ENCODE measurements around the gene CA5A.

Gene CA5A

GRCh38 chr16:87850009-87851006, 86.0 kb downstream of the CA5A start:
- Histone ChIP-seq H4K20me1 (ENCODE audit: insufficient read depth, low read length) (peaks cover 100% of the 10 kb centered on the region), H3K4me2 (ENCODE audit: insufficient read depth, low read length) (no peak overlapping the region), H3K4me1 (ENCODE audit: insufficient read depth, low read length) (peaks cover 42% of the 10 kb centered on the region), H3K27me3 (ENCODE audit: insufficient read depth, low read length, poor library complexity) (no peaks in the 10 kb centered on the region), H3K9me3 (ENCODE audit: insufficient read depth, low read length, severe bottlenecking) (no peaks in the 10 kb centered on the region), H2AFZ (ENCODE audit: low read depth, low read length) (no peak overlapping the region), H3K27ac (ENCODE audit: low read length) (peak overlapping the region; percentile 79), H3K9ac (ENCODE audit: low read depth, low read length) (no peak overlapping the region), H3K79me2 (ENCODE audit: insufficient read depth, low read length) (peaks cover 100% of the 10 kb centered on the region), H3K36me3 (ENCODE audit: insufficient read depth, low read length) (peaks cover 98% of the 10 kb centered on the region), H3K4me3 (ENCODE audit: low read depth in 1 of 2, low read length in 2 of 2) (no peak overlapping the region)
- peak; percentile 82 for DNase-seq
- TF ChIP-seq EZH2 (IDR thresholded peaks at IDR 0.05; ENCODE audit: borderline replicate concordance, low read depth, low read length, severe bottlenecking) (no peak), CTCF (IDR thresholded peaks at IDR 0.05; ENCODE audit: borderline replicate concordance, extremely low read depth, low read length, poor library complexity, severe bottlenecking) (peak; percentile 99)
- peak; percentile 66 for ATAC-seq (ENCODE audit: insufficient read depth, low read depth)

- H3K36me3 ChIP-seq (ENCODE audit: insufficient read depth, low read length), result peaks cover 98% of the 10 kb centered on the region
Observed at GRCh38 chr16:87849419-87850008, 86.8 kb downstream of the CA5A start.

GRCh38 chr16:87848676-87849345, 87.5 kb downstream of the CA5A start:
- no peak for ATAC-seq (ENCODE audit: insufficient read depth, low read depth)
- Histone ChIP-seq H3K27me3 (ENCODE audit: insufficient read depth, low read length, poor library complexity) (no peaks in the 10 kb centered on the region), H3K4me3 (ENCODE audit: low read depth in 1 of 2, low read length in 2 of 2) (no peak overlapping the region), H4K20me1 (ENCODE audit: insufficient read depth, low read length) (peaks cover 100% of the 10 kb centered on the region), H3K4me1 (ENCODE audit: insufficient read depth, low read length) (peaks cover 27% of the 10 kb centered on the region), H3K4me2 (ENCODE audit: insufficient read depth, low read length) (no peak overlapping the region), H3K79me2 (ENCODE audit: insufficient read depth, low read length) (peaks cover 100% of the 10 kb centered on the region), H3K27ac (ENCODE audit: low read length) (peak overlapping the region; percentile 17; the same call in 1 of the 2 replicates), H2AFZ (ENCODE audit: low read depth, low read length) (no peak overlapping the region), H3K9ac (ENCODE audit: low read depth, low read length) (0 out of 2 replicates have a peak overlapping the region, but pooled peaks have one; percentile 17), H3K36me3 (ENCODE audit: insufficient read depth, low read length) (peaks cover 100% of the 10 kb centered on the region), H3K9me3 (ENCODE audit: insufficient read depth, low read length, severe bottlenecking) (no peaks in the 10 kb centered on the region)
- DNase-seq, result no peak
- TF ChIP-seq CTCF (IDR thresholded peaks at IDR 0.05; ENCODE audit: borderline replicate concordance, extremely low read depth, low read length, poor library complexity, severe bottlenecking) (no peak), EZH2 (IDR thresholded peaks at IDR 0.05; ENCODE audit: borderline replicate concordance, low read depth, low read length, severe bottlenecking) (no peak)

More at GRCh38 chr16:87849419-87850008, 86.8 kb downstream of the CA5A start:
- no peak for DNase-seq
- peak overlapping the region; percentile 79 for H3K27ac ChIP-seq (ENCODE audit: low read length)
- no peak overlapping the region for H3K9ac ChIP-seq (ENCODE audit: low read depth, low read length)
- peaks cover 34% of the 10 kb centered on the region for H3K4me1 ChIP-seq (ENCODE audit: insufficient read depth, low read length)
- no peak overlapping the region for H2AFZ ChIP-seq (ENCODE audit: low read depth, low read length)
- H3K79me2 ChIP-seq (ENCODE audit: insufficient read depth, low read length), result peaks cover 100% of the 10 kb centered on the region
- no peak overlapping the region for H3K4me3 ChIP-seq (ENCODE audit: low read depth in 1 of 2, low read length in 2 of 2)
- TF ChIP-seq EZH2 (IDR thresholded peaks at IDR 0.05; ENCODE audit: borderline replicate concordance, low read depth, low read length, severe bottlenecking) (no peak), CTCF (IDR thresholded peaks at IDR 0.05; ENCODE audit: borderline replicate concordance, extremely low read depth, low read length, poor library complexity, severe bottlenecking) (no peak)
- no peak for ATAC-seq (ENCODE audit: insufficient read depth, low read depth)
- no peaks in the 10 kb centered on the region for H3K27me3 ChIP-seq (ENCODE audit: insufficient read depth, low read length, poor library complexity)
- no peaks in the 10 kb centered on the region for H3K9me3 ChIP-seq (ENCODE audit: insufficient read depth, low read length, severe bottlenecking)
- peaks cover 100% of the 10 kb centered on the region for H4K20me1 ChIP-seq (ENCODE audit: insufficient read depth, low read length)
- no peak overlapping the region for H3K4me2 ChIP-seq (ENCODE audit: insufficient read depth, low read length)

All from DND-41 (cell line).